HG02840 (cell line): Measurements from ENCODE around the gene RELB.

Source experiments
- ATAC-seq: cut with Tn5 transposase; IDR thresholded peaks from one replicate; pipeline ENCODE4 v1.9.1; 2021; ENCODE audit warnings: mild to moderate bottlenecking, moderate library complexity, moderate number of reproducible peaks; ENCODE audit not compliant: unreplicated experiment, low FRiP score

RELB gene

DNA sequence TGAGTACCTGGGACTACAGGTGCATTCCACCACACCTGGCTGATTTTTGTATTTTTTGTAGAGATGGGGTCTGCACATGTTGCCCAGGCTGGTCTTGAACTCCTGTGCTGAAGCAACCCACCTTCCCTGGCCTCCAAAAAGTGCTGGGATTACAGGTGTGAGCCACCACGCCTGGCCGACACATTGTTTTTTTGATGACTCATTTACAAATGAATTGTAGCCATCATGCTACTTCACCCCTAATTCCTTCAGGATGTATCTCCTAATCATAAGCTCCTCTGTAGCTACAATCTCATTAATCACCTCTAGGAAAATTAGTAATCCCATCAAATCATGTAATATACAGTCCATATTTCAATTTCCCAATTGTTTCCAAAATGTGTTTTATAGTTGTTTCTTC, 17.9 kb downstream of the RELB start:
- ATAC-seq, result no peak

DNA sequence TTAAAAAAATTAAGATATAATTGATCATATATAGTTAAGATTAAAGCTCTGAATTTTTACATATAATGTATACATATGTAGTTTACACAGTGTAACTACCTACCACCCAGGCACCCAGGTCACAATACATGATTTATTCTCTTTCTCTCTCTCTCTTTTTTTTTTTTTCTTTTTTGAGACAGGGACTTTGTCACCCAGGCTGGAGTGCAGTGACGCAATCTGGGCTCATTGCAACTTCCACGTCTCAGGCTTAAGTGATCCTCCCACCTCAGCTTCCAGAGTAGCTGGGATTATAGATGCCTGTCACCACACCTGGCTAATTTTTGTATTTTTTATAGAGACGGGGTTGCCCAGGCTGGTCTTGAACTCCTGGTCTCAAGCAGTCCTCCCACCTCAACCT, 18.8 kb downstream of the RELB start:
- ATAC-seq, result no peak

DNA sequence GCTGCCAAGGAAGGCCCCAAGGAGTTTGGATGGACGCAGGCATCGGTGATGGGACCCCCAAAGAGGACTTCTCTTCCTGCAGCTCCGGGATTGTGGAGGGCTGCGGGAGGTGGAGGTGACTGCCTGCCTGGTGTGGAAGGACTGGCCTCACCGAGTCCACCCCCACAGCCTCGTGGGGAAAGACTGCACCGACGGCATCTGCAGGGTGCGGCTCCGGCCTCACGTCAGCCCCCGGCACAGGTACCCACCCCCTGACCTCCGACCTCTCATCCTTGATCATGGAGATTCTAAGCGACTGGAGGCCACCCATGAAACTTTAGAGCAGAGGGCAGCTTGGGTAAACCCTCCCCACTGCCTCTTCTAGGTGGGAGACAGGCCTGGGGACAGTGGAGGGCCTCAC, 20.7 kb downstream of the RELB start:
- no peak for ATAC-seq

DNA sequence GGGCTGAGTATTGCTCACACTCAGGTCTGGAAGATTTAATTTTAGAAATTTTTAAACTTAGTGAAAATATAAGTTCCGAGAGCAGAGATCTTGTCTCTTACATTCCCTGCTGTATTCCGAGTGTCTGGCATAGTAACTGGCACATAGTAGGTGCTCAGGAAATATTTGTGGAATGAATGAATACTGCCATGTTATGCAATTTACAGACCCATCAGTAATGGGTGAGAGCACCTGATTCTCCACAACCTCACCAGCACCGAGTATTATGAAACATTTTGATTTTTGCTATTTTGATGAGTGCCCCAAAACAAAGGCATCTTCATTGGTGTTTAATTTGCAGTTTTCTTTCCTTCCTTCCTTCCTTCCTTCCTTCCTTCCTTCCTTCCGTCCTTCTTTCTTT, 21.8 kb downstream of the RELB start:
- ATAC-seq, result no peak

DNA sequence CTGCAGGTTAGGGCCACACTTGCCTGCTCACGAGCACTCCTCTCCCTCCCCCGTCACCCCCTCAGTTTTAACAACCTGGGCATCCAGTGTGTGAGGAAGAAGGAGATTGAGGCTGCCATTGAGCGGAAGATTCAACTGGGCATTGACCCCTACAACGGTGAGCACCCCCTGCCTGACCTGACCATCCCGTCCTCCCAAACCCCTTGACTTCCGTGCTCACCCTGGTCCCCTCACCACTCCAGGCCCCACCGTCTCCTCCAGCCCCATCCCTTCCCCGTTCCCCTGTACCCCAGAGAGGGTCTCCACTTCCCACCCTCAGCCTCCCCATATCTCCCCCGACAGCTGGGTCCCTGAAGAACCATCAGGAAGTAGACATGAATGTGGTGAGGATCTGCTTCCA, 24.0 kb downstream of the RELB start:
- ATAC-seq, result no peak

DNA sequence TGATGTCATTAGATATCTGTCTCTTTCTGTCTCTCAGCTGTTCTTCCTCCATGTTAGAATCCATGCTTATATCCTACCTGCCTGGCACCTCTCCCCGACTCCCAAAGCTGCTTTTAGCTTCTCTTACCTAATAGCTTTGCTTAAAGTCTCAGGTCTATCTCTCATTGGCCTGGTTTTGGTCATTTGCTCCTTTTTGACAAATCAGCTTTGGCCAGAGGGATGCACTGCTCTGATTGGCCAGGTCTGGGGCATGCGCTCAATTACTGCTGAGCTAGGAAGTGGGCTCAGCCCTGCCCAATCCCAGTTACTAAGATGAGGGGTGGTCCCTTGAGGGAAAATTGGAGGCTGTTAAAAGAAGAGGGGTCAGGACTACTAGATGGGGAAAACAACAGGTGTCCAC, 26.1 kb downstream of the RELB start:
- no peak for ATAC-seq

DNA sequence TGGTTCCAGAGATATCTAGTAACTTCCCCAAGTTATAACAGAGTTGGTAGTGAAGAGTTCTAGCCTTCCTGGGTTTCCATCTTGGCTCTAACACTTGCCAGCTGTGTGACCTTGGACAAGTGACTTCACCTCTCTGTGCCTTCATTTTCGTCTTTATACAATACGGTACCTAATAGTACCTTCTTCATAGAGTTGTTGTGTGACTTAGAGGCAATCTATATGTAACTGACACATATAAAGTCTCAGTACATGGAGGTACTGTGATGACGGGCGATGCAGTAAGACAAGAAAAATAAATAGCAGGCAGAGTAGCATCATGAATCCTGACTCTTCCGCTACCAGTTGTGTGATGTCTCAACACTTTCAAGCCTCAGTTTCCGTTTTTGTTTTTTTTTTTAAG, 29.6 kb downstream of the RELB start:
- no peak for ATAC-seq

DNA sequence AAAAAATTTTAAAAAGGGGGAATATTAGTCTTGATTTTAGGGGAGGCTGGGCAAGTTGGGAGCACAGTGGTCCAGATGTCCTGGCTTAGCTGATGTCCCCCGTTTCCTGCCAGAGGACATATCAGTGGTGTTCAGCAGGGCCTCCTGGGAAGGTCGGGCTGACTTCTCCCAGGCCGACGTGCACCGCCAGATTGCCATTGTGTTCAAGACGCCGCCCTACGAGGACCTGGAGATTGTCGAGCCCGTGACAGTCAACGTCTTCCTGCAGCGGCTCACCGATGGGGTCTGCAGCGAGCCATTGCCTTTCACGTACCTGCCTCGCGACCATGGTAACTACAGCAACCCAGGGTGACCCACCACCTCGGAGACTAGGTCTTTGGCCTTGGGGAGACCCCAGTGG, 31.2 kb downstream of the RELB start:
- no peak for ATAC-seq

DNA sequence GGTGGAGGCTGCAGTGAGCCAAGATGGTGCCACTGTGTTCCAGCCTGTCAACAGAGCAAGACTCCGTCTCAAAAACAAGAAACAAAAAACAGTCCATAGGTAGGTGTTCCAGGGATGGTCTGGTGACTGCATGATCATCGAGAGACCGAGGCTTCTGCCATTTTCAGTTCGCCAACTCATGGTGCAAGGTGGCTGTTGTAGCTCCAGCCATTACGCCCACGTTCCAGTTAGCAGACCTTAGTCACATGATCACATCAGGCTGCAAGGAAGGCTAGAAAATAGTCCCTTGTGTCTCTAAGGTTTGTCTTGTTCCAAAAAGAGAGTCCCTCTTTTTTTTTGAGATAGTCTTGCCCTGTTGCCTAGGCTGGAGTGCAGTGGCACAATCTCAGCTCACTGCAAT, 34.5 kb downstream of the RELB start:
- no peak for ATAC-seq

DNA sequence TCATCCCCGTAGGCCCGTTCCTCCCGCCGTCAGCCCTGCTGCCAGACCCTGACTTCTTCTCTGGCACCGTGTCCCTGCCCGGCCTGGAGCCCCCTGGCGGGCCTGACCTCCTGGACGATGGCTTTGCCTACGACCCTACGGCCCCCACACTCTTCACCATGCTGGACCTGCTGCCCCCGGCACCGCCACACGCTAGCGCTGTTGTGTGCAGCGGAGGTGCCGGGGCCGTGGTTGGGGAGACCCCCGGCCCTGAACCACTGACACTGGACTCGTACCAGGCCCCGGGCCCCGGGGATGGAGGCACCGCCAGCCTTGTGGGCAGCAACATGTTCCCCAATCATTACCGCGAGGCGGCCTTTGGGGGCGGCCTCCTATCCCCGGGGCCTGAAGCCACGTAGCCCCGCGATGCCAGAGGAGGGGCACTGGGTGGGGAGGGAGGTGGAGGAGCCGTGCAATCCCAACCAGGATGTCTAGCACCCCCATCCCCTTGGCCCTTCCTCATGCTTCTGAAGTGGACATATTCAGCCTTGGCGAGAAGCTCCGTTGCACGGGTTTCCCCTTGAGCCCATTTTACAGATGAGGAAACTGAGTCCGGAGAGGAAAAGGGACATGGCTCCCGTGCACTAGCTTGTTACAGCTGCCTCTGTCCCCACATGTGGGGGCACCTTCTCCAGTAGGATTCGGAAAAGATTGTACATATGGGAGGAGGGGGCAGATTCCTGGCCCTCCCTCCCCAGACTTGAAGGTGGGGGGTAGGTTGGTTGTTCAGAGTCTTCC, 36.3 kb downstream of the RELB start:
- ATAC-seq, result no peak

DNA sequence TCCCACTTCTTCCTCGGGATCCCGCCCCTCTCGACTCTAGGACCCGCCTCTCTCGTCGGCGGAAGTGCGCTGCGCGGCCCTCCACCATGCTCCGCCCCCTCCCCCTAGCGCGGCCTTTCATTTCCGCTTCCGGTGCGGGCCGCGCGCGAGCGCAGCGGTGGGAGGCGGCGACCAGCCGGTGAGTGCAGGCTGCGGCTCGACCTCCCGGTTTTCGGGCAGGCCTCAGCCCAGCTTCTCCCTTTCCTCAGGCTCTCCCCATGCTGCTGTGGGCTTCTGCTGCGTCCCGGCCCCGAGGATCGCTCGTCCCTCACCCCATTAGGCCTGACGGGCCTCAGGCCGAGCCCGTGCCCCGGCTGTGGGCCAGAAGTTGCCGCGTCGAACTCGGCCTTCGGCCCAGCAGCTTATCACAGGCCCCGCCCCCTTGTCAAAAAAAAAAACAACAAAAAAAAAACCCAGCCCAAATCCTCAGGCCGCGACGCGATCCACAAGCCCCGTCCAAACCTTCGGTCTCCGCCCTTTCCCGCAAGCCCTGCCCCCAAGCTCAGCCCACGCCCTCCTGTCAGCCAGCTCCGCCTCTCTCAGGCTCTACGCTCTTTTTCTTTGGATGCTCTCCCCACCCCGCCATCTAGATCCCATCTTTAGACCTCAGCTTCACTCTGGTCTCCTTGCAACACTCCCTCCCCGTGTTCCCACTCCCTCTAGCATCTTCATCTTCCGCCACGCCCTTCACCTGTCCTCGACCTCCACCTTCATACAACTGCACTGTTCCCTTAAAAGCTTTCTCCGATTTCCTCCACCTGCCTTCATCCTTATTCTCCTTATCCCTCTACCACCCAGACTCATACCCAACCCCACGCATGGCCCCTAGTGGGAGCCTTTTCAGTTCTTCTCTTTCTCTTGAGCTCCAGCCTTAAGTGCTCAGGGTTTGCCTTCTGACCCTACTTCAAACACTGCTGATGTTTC, 37.9 kb downstream of the RELB start, which contains the start of gene CLASRP:
CLASRP (plus strand) TSS at position 115 of the 963 bp plus-strand sequence. CDS start 1,168 bp downstream, outside the sequence.
- ATAC-seq, result peak; percentile 77

DNA sequence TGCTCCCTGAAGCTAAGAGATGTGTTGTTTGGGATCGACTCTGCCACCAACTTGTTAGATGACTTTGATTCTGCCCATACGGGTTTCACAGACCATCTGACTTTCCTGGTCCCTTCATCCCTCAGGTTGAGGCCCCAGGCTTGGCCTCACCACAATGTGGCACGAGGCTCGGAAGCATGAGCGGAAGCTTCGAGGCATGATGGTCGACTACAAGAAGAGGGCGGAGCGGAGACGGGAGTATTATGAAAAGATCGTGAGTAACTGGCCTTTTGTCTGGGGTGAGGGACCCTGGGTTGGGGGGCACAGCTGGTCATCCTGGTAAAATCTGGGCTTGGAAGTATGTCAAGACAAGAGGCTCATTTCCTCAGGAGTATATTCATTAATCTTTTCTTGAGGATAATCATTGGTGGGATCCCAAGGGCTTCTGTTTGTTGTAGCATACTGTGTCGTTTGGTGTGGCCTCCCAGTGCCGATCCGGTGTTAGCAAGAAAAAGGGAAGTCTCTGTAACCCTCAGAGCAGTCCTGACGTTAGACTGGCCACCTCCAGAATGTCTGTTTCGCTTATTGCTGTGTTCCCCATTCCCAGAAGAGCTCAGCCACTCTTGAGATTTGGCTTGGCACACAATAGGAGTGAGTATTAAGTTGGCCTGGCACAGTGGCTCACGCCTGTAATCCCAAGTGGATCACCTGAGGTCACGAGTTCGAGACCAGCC, 39.0 kb downstream of the RELB start:
- no peak for ATAC-seq

DNA sequence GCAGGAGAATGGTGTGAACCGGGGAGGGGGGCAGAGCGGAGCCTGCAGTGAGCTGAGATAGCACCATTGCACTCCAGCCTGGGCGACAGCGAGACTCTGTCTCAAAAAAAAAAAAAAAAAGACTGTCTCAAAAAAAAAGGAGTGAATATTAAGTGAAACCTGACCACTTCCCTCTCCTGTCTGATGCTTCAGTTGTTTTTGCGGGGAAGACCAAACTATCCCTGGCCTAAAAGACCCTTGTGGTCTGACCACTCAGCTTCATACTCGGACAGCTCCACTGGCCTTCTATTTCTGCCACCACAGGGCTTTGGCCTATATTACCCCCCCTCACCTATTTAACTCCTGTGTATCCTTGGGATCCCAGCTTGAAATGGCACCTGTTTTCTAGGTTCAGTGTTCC, 39.9 kb downstream of the RELB start:
- no peak for ATAC-seq

DNA sequence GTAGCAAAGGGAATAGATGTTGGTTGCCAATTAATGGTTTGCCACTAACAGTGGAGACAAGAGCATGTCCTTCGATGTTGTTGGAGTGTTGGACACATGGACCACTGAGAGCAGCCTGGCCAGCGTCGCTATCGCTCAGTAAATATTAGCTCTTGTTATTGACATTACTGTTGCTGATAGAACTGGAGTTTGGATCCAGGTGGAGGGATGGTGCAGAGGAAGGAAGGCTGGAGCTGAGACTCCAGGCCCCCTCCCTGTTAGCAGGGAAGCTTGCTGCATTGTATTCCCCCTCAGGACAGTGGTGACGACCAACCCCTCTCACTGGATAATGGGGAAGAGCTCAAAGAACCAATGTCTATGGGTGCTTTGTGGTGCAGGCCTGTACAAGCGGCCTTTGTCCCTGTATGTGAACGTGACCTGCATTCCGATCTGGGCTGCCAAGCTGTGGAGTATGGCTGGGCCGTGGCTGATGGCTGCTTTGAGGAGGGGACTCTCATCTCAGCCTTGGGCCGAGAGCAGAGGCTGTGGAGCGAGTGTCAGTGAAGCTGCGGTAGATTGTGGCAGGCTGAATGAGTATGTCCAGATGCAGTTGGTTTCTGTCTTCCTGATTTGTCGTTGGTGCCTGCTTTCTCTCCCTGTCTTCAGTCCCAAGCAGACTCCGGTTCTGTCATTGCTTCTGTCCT, 44.5 kb downstream of the RELB start:
- ATAC-seq, result no peak

DNA sequence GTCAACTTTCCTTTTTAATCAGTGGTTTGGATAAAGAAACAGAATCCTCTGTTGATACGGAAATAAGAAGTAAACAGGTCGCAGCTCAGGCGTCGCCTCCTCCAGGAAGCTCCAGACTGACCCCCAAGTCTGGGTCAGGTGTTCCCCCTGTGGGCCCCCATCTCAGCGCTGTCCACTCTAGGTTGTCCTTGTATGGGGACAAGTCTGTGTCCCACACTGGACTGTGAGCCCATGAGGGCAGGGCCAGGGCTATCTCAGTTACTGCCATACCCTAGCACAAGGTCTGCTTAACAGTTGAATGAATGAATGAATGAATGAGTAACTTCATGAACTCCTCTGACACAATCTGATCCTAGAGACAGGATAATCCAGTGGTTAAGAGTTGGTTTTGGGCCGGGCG, 45.1 kb downstream of the RELB start:
- ATAC-seq, result no peak

DNA sequence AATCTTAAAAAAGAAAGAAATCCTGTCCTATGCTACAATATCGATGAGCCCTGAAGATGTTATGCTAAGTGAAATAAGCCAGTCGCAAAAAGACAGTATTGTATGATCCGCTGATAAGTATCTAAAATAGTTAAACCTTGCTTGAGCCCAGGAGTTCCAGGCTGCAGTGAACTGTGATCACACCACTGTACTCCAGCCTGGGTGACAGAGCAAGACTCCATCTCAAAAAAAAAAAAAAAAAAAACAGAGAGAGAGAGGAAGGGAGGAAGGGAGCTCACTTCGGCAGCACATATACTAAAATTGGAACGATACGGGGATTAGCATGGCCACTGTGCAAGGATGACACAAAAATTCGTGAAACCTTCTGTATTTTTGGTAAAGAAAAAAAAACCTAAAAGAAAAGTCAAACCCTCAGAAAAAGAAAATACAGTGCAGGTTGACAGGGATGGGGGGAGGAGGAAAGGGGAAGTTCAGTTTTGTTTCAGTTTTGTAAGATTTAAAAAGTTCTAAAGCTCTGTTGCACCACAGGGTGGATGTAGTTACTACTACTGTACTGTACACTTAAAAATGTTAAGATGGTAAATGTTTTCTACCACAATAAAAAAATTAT, 46.0 kb downstream of the RELB start:
- no peak for ATAC-seq

DNA sequence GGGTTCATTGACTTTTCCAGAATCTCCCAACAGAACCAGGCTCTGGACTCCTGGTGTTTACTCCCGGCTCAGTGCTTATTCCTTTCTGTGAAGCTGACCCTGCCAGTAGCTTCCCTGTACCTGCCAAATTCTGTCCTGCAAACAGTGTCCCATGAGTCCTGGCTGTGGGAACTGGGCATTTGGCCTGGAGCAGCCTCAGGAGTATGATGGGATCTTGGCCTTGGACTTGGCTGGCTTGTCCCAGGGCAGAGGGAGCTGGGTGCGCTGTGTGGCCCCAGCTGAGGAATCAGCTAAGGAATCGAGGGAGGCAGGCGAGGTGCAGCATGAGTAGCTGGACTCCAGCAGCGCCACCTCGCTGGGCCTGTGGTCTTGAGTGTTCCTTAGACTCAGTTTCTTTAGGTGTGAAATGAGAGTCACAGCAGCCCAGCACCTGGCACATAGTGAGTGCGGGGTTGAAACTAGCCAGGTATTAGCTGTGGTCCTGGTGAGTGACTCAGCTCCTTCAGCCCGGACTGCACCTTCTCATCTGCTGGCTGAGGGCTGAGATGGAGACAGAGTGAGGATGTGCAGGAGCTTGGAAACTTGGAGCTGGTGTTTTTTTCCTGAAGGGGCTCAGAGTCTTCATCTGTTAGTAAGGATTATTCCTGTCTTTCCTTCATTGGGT, 47.9 kb downstream of the RELB start:
- no peak for ATAC-seq

DNA sequence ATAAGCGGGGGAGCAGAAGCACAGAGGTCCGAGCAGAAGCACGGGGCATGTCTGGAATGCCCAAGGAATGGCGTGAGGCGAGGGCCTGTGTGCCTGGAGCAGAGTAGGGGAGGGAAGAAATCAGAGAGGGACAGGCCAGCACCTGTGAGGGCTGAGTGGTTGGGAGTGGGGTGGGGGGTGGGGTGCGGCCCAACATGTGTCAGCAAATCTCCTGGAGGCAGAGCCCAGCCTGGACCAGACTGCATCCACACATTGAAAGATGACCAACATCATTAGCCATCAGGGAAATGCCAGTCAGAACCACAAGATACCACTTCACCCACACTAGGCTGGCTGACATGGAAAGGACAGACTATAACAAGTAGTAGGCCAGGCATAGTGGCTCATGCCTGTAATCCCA, 48.8 kb downstream of the RELB start:
- ATAC-seq, result no peak

DNA sequence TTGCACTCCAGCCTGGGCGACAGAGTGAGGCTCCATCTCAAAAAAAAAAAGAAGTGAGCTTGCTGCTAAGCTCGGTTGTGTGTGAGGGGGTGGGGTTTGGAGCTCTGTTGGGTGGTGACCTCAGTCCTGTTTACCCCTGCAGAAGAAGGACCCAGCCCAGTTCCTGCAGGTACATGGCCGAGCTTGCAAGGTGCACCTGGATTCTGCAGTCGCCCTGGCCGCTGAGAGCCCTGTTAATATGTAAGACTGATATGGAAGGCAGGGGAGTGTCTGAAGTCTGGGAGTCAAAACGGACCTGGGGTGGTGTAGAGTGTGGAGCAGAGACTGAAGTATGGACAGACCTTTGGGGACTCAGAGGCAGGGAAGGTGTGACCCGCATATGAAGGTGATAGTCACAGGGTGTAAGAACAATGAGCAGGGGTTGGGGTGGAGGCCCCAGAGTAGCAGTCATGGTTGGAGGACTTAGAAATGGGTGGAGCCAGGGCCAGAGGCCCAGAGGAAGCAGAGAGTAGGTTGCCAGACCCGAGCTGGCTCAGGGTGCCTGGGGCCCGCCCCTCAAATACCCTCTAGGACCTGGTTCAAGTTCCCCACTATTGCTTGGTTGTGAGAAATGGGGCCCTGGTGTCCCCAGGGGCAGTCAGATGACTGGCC, 50.8 kb downstream of the RELB start:
- ATAC-seq, result no peak
